Measurements from ENCODE around the gene CEBPB. TPM values are rescaled to one million over a fixed set of nuclear protein-coding genes. Genes with fewer than 3 reads are reported as not detected.

Gene CEBPB
- total RNA-seq, 1 experiment from 2014 or later: 183 TPM

- TF ChIP-seq, protein P1, sequence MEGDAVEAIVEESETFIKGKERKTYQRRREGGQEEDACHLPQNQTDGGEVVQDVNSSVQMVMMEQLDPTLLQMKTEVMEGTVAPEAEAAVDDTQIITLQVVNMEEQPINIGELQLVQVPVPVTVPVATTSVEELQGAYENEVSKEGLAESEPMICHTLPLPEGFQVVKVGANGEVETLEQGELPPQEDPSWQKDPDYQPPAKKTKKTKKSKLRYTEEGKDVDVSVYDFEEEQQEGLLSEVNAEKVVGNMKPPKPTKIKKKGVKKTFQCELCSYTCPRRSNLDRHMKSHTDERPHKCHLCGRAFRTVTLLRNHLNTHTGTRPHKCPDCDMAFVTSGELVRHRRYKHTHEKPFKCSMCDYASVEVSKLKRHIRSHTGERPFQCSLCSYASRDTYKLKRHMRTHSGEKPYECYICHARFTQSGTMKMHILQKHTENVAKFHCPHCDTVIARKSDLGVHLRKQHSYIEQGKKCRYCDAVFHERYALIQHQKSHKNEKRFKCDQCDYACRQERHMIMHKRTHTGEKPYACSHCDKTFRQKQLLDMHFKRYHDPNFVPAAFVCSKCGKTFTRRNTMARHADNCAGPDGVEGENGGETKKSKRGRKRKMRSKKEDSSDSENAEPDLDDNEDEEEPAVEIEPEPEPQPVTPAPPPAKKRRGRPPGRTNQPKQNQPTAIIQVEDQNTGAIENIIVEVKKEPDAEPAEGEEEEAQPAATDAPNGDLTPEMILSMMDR (IDR thresholded peaks at IDR 0.05; ENCODE audit: insufficient read depth in 1 of 2, low read depth in 1 of 2, low read length in 1 of 2, severe bottlenecking in 1 of 2, unreplicated experiment in 1 of 2): peak in 1 of 2 experiments; percentile 23
- Mint-ChIP-seq H3K27me3 (ENCODE audit: insufficient read depth, unreplicated experiment) (no peaks in the 10 kb centered on the region), H3K9me3 (ENCODE audit: unreplicated experiment) (no peaks in the 10 kb centered on the region), H3K36me3 (ENCODE audit: insufficient read depth, unreplicated experiment) (peaks cover 11% of the 10 kb centered on the region), H3K4me3 (ENCODE audit: unreplicated experiment) (peak overlapping the region; percentile 78), H3K27ac (ENCODE audit: unreplicated experiment) (peak overlapping the region; percentile 94), H3K4me1 (ENCODE audit: low read depth, unreplicated experiment) (peaks cover 25% of the 10 kb centered on the region)
- DNase-seq: peak; percentile 100
- H3K27me3 ChIP-seq (replicated peaks; ENCODE audit: control insufficient read depth, insufficient read depth, low read length): no peaks in the 10 kb centered on the region
- H3K9me3 ChIP-seq: no peaks in the 10 kb centered on the region
- H3K4me1 ChIP-seq: peaks cover 46% of the 10 kb centered on the region
- BruUV-seq (replicated peaks): TSS peak; percentile 91
- ChIA-PET POLR2A (interaction anchor here (0.5 to 3.0 kb wide), 23 partner anchors 12 to 582 kb away, joined by 3 to 142 read pairs (median 4); partner anchors contain the start of genes CEBPB, PEDS1 and RNF114), CTCF (interaction anchor here (0.6 to 5.9 kb wide), 19 partner anchors 12 to 253 kb away, joined by 3 to 106 read pairs (median 4); partner anchors contain the start of genes CEBPB and PEDS1)
- intact Hi-C loops (cut with micrococcal nuclease; ENCODE audit: unreplicated experiment): loop anchor here (1.0 kb wide), 2 partner anchors 13 to 56 kb away; partner anchors contain the start of gene PEDS1
- no peaks in the 10 kb centered on the region for H3K36me3 ChIP-seq (ENCODE audit: control insufficient read depth, insufficient read depth, low read length)
- H3K4me3 ChIP-seq (ENCODE audit: low read depth, low read length): peak overlapping the region; percentile 36
Measured at GRCh38 chr20:50165684-50166554, 24.7 kb upstream of the CEBPB start.

- peaks cover 38% of the 10 kb centered on the region for H3K4me1 ChIP-seq
- CTCF ChIA-PET: interaction anchor here (0.6 to 5.9 kb wide), 19 partner anchors 10 to 422 kb away, joined by 3 to 106 read pairs (median 4); partner anchors contain the start of genes CEBPB and PEDS1
- Mint-ChIP-seq H3K4me1 (ENCODE audit: low read depth, unreplicated experiment) (peaks cover 13% of the 10 kb centered on the region), H3K36me3 (ENCODE audit: insufficient read depth, unreplicated experiment) (peaks cover 18% of the 10 kb centered on the region), H3K27ac (ENCODE audit: unreplicated experiment) (peak overlapping the region; percentile 12), H3K4me3 (ENCODE audit: unreplicated experiment) (no peak overlapping the region), H3K27me3 (ENCODE audit: insufficient read depth, unreplicated experiment) (no peaks in the 10 kb centered on the region), H3K9me3 (ENCODE audit: unreplicated experiment) (no peaks in the 10 kb centered on the region)
- DNase-seq: peak; percentile 90 to 96
- TF ChIP-seq, protein P1 (IDR thresholded peaks at IDR 0.05; ENCODE audit: insufficient read depth in 1 of 2, low read depth in 1 of 2, low read length in 1 of 2, severe bottlenecking in 1 of 2, unreplicated experiment in 1 of 2): peak; percentile 99 to 100
- intact Hi-C loops (cut with micrococcal nuclease; ENCODE audit: unreplicated experiment): loop anchor here (1.0 to 2.0 kb wide), 3 partner anchors 48 to 190 kb away; no protein-coding TSS in a partner anchor
- H3K4me3 ChIP-seq (ENCODE audit: low read depth, low read length): no peak overlapping the region
- POLR2A ChIA-PET: interaction anchor here (0.7 to 2.1 kb wide), 6 partner anchors 15 to 53 kb away, joined by 3 to 10 read pairs (median 4); partner anchors contain the start of gene PEDS1
- no peaks in the 10 kb centered on the region for H3K36me3 ChIP-seq (ENCODE audit: control insufficient read depth, insufficient read depth, low read length)
- H3K27me3 ChIP-seq (replicated peaks; ENCODE audit: control insufficient read depth, insufficient read depth, low read length): no peaks in the 10 kb centered on the region
- no TSS peak for BruUV-seq (replicated peaks)
- no peaks in the 10 kb centered on the region for H3K9me3 ChIP-seq
Measured at GRCh38 chr20:50169329-50169823, 21.3 kb upstream of the CEBPB start.

DNA sequence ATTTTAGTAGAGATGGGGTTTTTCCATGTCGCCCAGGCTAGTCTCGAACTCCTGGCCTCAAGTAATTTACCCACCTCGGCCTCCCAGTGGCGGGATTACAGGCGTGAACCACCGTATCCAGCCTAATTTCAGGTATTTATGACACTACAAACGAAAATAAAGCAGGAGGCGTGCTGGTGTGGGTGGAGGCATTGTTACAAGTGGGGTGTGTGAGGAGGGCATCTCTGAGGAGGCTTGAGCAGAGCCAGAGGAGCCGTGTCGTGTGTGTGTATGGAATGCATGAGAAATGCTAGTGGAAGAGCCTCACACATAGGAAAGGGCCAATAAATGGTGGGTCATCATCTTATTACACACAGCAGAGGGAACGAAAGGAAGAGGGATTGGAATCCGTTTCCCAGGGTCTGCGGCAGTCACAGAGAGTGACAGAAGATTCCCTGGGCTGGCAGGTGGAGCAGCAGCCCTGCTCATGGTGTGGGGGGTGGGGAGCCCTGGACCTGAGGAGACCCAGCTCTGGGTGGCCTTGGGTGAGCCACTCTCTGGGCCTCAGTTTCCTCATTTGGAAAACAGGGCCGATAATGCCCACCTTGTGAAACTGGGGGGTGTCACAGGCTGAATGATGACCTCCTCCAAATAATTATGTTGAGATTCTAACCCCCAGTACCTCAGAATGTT lies 19.9 kb upstream of the CEBPB start:
- intact Hi-C loops (cut with micrococcal nuclease; ENCODE audit: unreplicated experiment): no loop called here
- no peak overlapping the region for H3K4me3 ChIP-seq (ENCODE audit: low read depth, low read length)
- no peaks in the 10 kb centered on the region for H3K9me3 ChIP-seq
- TF ChIP-seq, protein P1 (IDR thresholded peaks at IDR 0.05; ENCODE audit: insufficient read depth in 1 of 2, low read depth in 1 of 2, low read length in 1 of 2, severe bottlenecking in 1 of 2, unreplicated experiment in 1 of 2): no peak
- Mint-ChIP-seq H3K4me1 (ENCODE audit: low read depth, unreplicated experiment) (peaks cover 13% of the 10 kb centered on the region), H3K27me3 (ENCODE audit: insufficient read depth, unreplicated experiment) (no peaks in the 10 kb centered on the region), H3K9me3 (ENCODE audit: unreplicated experiment) (no peaks in the 10 kb centered on the region), H3K36me3 (ENCODE audit: insufficient read depth, unreplicated experiment) (peaks cover 15% of the 10 kb centered on the region), H3K27ac (ENCODE audit: unreplicated experiment) (peak overlapping the region; percentile 69), H3K4me3 (ENCODE audit: unreplicated experiment) (no peak overlapping the region)
- POLR2A ChIA-PET: interaction anchor here (0.6 kb wide), 1 partner anchor 349 kb away, joined by 3 read pairs; no protein-coding TSS in a partner anchor
- no TSS peak for BruUV-seq (replicated peaks)
- no peak for DNase-seq
- no peaks in the 10 kb centered on the region for H3K27me3 ChIP-seq (replicated peaks; ENCODE audit: control insufficient read depth, insufficient read depth, low read length)
- CTCF ChIA-PET: interaction anchor here (0.6 to 5.9 kb wide), 10 partner anchors 15 to 257 kb away, joined by 3 to 106 read pairs (median 10); partner anchors contain the start of gene PEDS1
- no peaks in the 10 kb centered on the region for H3K36me3 ChIP-seq (ENCODE audit: control insufficient read depth, insufficient read depth, low read length)
- peaks cover 30% of the 10 kb centered on the region for H3K4me1 ChIP-seq

Data from Caco-2 (cell line).